HCT116 (cell line): ENCODE data around the gene A3GALT2. TPM values are rescaled to one million over a fixed set of nuclear protein-coding genes. Genes with fewer than 3 reads are reported as not detected.
A peak's percentile ranks its signal among the peaks of the same experiment; 100 is the strongest.

Experiments
- ATAC-seq: fragments of 200-7000 bp; cut with Tn5 transposase; 2 replicates; pipeline ENCODE4 v1.9.1; 2020; ENCODE audit warnings: mild to moderate bottlenecking, moderate library complexity
- BruUV-seq: library from RNA; stranded (reverse); fragments of 400-500 nt; replicated peaks from 2 replicates; lab custom pipeline; 2021; lab: Mats Ljungman, UMichigan
- CTCF ChIA-PET: fragments of 300-600 bp; sonication (Branson Sonifier 250); formaldehyde crosslinking; loops from one replicate; lab custom pipeline; 2021; ENCODE audit warnings: antibody characterized with exemption; lab: Charles Lee
- POLR2A ChIA-PET: fragments of 300-600, 350-600 bp; sonication (Branson Sonifier 250); formaldehyde crosslinking; loops from one replicate; lab custom pipeline; 2021; ENCODE audit warnings: antibody characterized with exemption; lab: Charles Lee
- RAD21 ChIA-PET, 2 experiments: fragments of 300-600 bp; sonication (Branson Sonifier 250); formaldehyde crosslinking; loops; one replicate each; lab custom pipeline; 2023; ENCODE audit warnings: low total read pairs in 2 of 2; ENCODE audit not compliant: uncharacterized antibody in 2 of 2, unreplicated experiment in 2 of 2, low non-redundant PET in 1 of 2; lab: Charles Lee
- DNase-seq: peaks from one replicate; pipeline ENCODE4 v3.0.0-alpha.2; 2010; ENCODE audit warnings: low read depth, low spot score
- H2AFZ ChIP-seq: fragments of 200-600 bp; shearing (Covaris generic), sonication (generic); 2 replicates; pipeline ENCODE4 v1.6.1; 2017; ENCODE audit warnings: low read depth, mixed run types, mixed read lengths, antibody characterized with exemption, low read length; ENCODE audit not compliant: poor library complexity, severe bottlenecking
- H3K27ac ChIP-seq: 2 replicates; pipeline ENCODE4 v1.5.1; 2012; ENCODE audit warnings: low read depth, low read length
- H3K27me3 ChIP-seq: fragments of 200-600 bp; sonication (generic); 2 replicates; pipeline ENCODE4 v1.6.1; 2016; ENCODE audit warnings: mixed run types, low read length, mixed read lengths; ENCODE audit not compliant: insufficient read depth
- H3K36me3 ChIP-seq, 2 experiments: fragments of 200-500 bp in 1 of 2; fragments of 200-600 bp in 1 of 2; sonication (Bioruptor generic) in 1 of 2; sonication (generic) in 1 of 2; 2 replicates each; pipeline versions ENCODE4 v1.5.1 to v1.6.1; 2014 to 2016; ENCODE audit warnings: low read length in 2 of 2, inconsistent platforms in 1 of 2, mixed read lengths in 1 of 2, mixed run types in 1 of 2; ENCODE audit not compliant: insufficient read depth in 2 of 2, control insufficient read depth in 1 of 2
- H3K4me1 ChIP-seq, 2 experiments: fragments of 200-600 bp in 1 of 2; sonication (generic) in 1 of 2; 2 replicates each; pipeline versions ENCODE4 v1.5.1 to v1.6.1; 2012 to 2017; ENCODE audit warnings: low read length in 2 of 2, inconsistent platforms in 1 of 2, mild to moderate bottlenecking in 1 of 2, mixed read lengths in 1 of 2, mixed run types in 1 of 2, moderate library complexity in 1 of 2; ENCODE audit not compliant: insufficient read depth in 2 of 2, control insufficient read depth in 1 of 2
- H3K4me2 ChIP-seq: fragments of 200-600 bp; sonication (generic); 2 replicates; pipeline ENCODE4 v1.6.1; 2017; ENCODE audit warnings: mixed run types, low read length, mixed read lengths
- H3K4me3 ChIP-seq, 2 experiments: fragments of 200-600 bp in 1 of 2; sonication (generic) in 1 of 2; replicated peaks in 1 of 2; 2 replicates each; pipeline ENCODE4 v1.5.1; 2011 to 2016; ENCODE audit warnings: low read length in 2 of 2, control low read depth in 1 of 2, low read depth in 1 of 2, mild to moderate bottlenecking in 1 of 2, mixed read lengths in 1 of 2, mixed run types in 1 of 2
- H3K79me2 ChIP-seq: fragments of 200-600 bp; sonication (generic); 2 replicates; pipeline ENCODE4 v1.6.1; 2017; ENCODE audit warnings: mild to moderate bottlenecking, mixed run types, low read length, moderate library complexity, mixed read lengths; ENCODE audit not compliant: insufficient read depth
- H3K9ac ChIP-seq: fragments of 200-600 bp; sonication (generic); 2 replicates; pipeline ENCODE4 v1.6.1; 2016; ENCODE audit warnings: low read length, mixed read lengths
- H3K9me2 ChIP-seq: fragments of 200-600 bp; sonication (generic), shearing (Covaris generic); 2 replicates; pipeline ENCODE4 v1.6.1; 2017; ENCODE audit warnings: mixed run types, mild to moderate bottlenecking, moderate library complexity; ENCODE audit not compliant: insufficient read depth
- H3K9me3 ChIP-seq, 2 experiments: fragments of 200-500 bp in 1 of 2; fragments of 200-600 bp in 1 of 2; sonication (Bioruptor generic) in 1 of 2; sonication (generic) in 1 of 2; 2 replicates each; pipeline ENCODE4 v1.6.1; 2014 to 2017; ENCODE audit warnings: low read length in 2 of 2, mixed read lengths in 2 of 2, inconsistent platforms in 1 of 2, low read depth in 1 of 2, mild to moderate bottlenecking in 1 of 2, mixed run types in 1 of 2, moderate library complexity in 1 of 2; ENCODE audit not compliant: control insufficient read depth in 1 of 2, insufficient read depth in 1 of 2
- H4K20me1 ChIP-seq: fragments of 200-600 bp; sonication (generic), shearing (Covaris generic); 2 replicates; pipeline ENCODE4 v1.6.1; 2017; ENCODE audit warnings: mixed run types, mild to moderate bottlenecking, moderate library complexity; ENCODE audit not compliant: insufficient read depth
- ELF1 ChIP-seq: IDR thresholded peaks from 2 replicates; pipeline ENCODE4 v1.6.1; 2012; ENCODE audit warnings: low read depth, borderline replicate concordance
- EZH2 ChIP-seq: fragments of 200-600 bp; sonication (generic); IDR thresholded peaks from 2 replicates; pipeline ENCODE4 v1.6.1; 2017; ENCODE audit warnings: antibody characterized with exemption, mixed run types
- EZH2phosphoT487 ChIP-seq: fragments of 200-600 bp; IDR thresholded peaks from 2 replicates; pipeline ENCODE4 v1.6.1; 2018; ENCODE audit warnings: antibody characterized with exemption, borderline replicate concordance
- JUND ChIP-seq: IDR thresholded peaks from 2 replicates; pipeline ENCODE4 v1.6.1; 2012
- POLR2AphosphoS5 ChIP-seq: IDR thresholded peaks from 2 replicates; pipeline ENCODE4 v1.6.1; 2011; ENCODE audit warnings: mild to moderate bottlenecking, low read depth, low read length, moderate library complexity
- RAD21 ChIP-seq: IDR thresholded peaks from 2 replicates; pipeline ENCODE4 v1.6.1; 2012; ENCODE audit warnings: low read depth, mild to moderate bottlenecking
- intact Hi-C: fragments of 100-400 bp; cut with micrococcal nuclease; formaldehyde crosslinking; loops from 2 replicates; pipeline ENCODE4 v1.10.0; 2022
- total RNA-seq: library from RNA; stranded (reverse); gene quantifications from one replicate; pipeline ENCODE4 v1.2.1, GENCODE V29; 2021; ENCODE audit not compliant: unreplicated experiment
- TF ChIP-seq, protein P1 (sequence below): IDR thresholded peaks from 2 replicates; pipeline ENCODE4 v1.6.1; 2011; ENCODE audit warnings: mild to moderate bottlenecking, low read length, moderate library complexity; ENCODE audit not compliant: insufficient replicate concordance; ENCODE audit errors: extremely low read depth

Gene A3GALT2
- total RNA-seq, 1 experiment from 2014 or later = not detected

DNA sequence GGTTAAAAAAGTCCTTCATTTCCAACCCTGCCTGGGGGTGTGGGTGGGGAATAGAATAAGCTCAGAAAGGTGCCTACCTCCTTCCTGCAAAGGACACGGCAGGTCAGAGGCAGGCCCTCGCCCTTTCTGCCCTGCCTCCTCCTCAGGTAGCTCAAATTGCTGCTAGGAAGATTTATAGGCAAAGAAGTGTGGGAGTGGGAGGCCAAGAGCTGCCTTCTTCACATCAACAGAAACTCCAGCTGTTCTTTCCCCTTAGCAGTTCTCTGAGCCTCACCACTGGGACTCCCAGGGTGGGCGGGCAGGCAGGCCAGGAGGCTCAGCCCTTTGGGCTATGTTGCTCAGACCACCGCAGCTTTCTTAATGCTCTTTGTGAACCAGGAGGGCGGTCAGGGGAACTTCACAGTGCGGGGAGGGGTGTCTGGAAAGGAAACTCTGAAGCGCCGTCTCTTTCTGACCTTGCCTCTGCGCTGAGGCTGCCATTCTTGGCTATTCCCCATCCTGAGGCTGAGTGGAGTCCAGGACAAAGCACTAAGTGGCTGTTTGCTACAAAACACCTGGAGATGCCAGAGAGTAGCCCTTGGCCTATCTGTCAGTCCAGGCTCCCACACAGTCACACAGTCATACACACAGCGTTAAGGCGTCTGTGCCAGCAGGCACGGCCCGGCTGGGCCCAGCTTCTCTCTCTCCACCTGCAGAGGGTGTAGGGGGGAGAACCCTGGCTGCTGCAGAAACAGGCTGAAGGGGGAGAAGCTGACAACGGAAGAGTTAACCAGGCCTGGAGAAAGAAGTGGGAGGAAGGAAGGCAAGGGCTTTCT, 3.0 kb upstream of the A3GALT2 start:
- POLR2A ChIA-PET = no interaction called here
- TSS peak; percentile 8 for BruUV-seq

DNA sequence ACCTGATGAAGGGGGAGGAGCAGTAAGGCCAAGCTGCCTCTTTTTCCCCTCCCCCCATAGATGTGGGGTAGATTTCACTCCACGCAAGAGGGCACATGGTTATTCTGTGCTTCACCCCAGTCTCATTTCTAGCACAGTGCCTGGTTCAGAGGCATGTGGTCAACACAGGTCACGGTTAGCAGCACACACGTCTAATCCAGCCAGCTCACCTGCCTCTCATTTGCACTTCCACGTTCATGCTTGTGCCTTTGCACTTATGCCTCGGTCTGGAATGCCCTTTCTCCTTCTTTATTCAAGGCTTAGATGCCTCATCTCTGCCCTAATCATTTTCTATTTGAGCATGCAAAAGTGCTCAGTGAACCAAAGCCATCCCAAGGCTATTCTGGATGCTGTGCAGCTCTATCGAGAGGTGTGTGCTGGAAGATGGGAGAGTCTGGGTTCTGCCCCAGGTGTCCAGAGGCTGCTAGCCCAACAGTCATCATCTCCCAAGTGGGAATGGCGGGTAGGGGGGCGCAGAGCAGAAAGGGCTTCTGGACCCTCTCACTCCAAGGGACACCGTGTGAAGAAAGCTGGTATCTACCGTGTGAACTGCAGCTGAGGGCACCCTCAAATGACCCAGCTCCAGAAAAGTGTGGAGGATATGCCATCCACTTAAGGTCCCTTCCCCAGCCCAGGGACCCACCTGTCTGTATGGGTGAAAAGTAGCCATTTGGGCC, 2.1 kb upstream of the A3GALT2 start:
- no TSS peak for BruUV-seq
- POLR2A ChIA-PET = no interaction called here
- CTCF ChIA-PET = no interaction called here

More for the DNA sequence above, 3.0 kb upstream of the A3GALT2 start:
- H3K4me1 ChIP-seq = no peaks in the 10 kb centered on the region
- CTCF ChIA-PET = no interaction called here
- intact Hi-C loops = no loop called here
- no peak overlapping the region for H3K27ac ChIP-seq
- ATAC-seq = no peak
- no peak for DNase-seq
- no peak overlapping the region for H2AFZ ChIP-seq
- TF ChIP-seq JUND = no peak
- TF ChIP-seq EZH2 = no peak
- TF ChIP-seq, protein P1, sequence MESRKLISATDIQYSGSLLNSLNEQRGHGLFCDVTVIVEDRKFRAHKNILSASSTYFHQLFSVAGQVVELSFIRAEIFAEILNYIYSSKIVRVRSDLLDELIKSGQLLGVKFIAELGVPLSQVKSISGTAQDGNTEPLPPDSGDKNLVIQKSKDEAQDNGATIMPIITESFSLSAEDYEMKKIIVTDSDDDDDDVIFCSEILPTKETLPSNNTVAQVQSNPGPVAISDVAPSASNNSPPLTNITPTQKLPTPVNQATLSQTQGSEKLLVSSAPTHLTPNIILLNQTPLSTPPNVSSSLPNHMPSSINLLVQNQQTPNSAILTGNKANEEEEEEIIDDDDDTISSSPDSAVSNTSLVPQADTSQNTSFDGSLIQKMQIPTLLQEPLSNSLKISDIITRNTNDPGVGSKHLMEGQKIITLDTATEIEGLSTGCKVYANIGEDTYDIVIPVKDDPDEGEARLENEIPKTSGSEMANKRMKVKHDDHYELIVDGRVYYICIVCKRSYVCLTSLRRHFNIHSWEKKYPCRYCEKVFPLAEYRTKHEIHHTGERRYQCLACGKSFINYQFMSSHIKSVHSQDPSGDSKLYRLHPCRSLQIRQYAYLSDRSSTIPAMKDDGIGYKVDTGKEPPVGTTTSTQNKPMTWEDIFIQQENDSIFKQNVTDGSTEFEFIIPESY = no peak
- no peak for TF ChIP-seq RAD21
- no peaks in the 10 kb centered on the region for H4K20me1 ChIP-seq
- H3K79me2 ChIP-seq = no peaks in the 10 kb centered on the region; the same call in 1 of the 2 replicates
- H3K9me2 ChIP-seq = no peaks in the 10 kb centered on the region
- H3K9ac ChIP-seq = no peak overlapping the region
- peaks cover 55 to 56% of the 10 kb centered on the region in 2 experiments for H3K36me3 ChIP-seq
- H3K27me3 ChIP-seq = no peaks in the 10 kb centered on the region
- H3K4me2 ChIP-seq = no peak overlapping the region
- no peak overlapping the region for H3K4me3 ChIP-seq
- RAD21 ChIA-PET = no interaction called here
- no peaks in the 10 kb centered on the region for H3K9me3 ChIP-seq

More for the DNA sequence above, 2.1 kb upstream of the A3GALT2 start:
- H3K36me3 ChIP-seq = peaks cover 47 to 48% of the 10 kb centered on the region in 2 experiments
- RAD21 ChIA-PET = no interaction called here
- no peaks in the 10 kb centered on the region for H3K9me3 ChIP-seq
- no peaks in the 10 kb centered on the region for H3K79me2 ChIP-seq
- H3K4me2 ChIP-seq = no peak overlapping the region
- H3K27ac ChIP-seq = no peak overlapping the region
- H2AFZ ChIP-seq = no peak overlapping the region
- intact Hi-C loops = no loop called here
- TF ChIP-seq ELF1 (no peak), POLR2AphosphoS5 (peak; percentile 39; the same call in 1 of the 2 replicates), EZH2phosphoT487 (no peak)
- ATAC-seq (no peak), DNase-seq (no peak)
- no peaks in the 10 kb centered on the region for H3K4me1 ChIP-seq
- H3K9me2 ChIP-seq = no peaks in the 10 kb centered on the region
- H3K9ac ChIP-seq = no peak overlapping the region
- no peaks in the 10 kb centered on the region for H4K20me1 ChIP-seq
- H3K27me3 ChIP-seq = no peaks in the 10 kb centered on the region
- H3K4me3 ChIP-seq = no peak overlapping the region
